Heart right ventricle (tissue), 16 donors: Measurements from ENCODE around the gene ZNF569. TPM values are rescaled to one million over a fixed set of nuclear protein-coding genes. Genes with fewer than 3 reads are reported as not detected.
"Not testable (repeated sequence)": the region's sequence is repeated elsewhere in the genome, so short reads cannot be mapped to it uniquely, and the experiment has no call there.

ENCODE experiments used
- ATAC-seq, 8 donors: fragments of 200-7000 bp; cut with Tn5 transposase; one replicate each; pipeline ENCODE4 v1.9.1; 2020; ENCODE audit warnings: mild to moderate bottlenecking in 8 of 8, moderate library complexity in 8 of 8, moderate number of reproducible peaks in 1 of 8
- DNase-seq, 2 donors: peaks; one replicate each; pipeline ENCODE4 v3.0.0-alpha.2; 2020
- H3K27ac ChIP-seq, 10 donors: fragments of 200-600 bp; sonication (generic) in 2 of 10; one replicate each; pipeline versions ENCODE4 v1.5.0 to v1.8.0; 2020 to 2022; ENCODE audit warnings: mild to moderate bottlenecking in 3 of 10
- H3K27me3 ChIP-seq, 7 donors: fragments of 200-600 bp; one replicate each; pipeline ENCODE4 v1.8.0; 2021 to 2022; ENCODE audit warnings: mild to moderate bottlenecking in 2 of 7
- H3K36me3 ChIP-seq, 9 donors: fragments of 200-600 bp; sonication (generic) in 1 of 9; one replicate each; pipeline versions ENCODE4 v1.5.0 to v1.8.0; 2020 to 2022; ENCODE audit warnings: mild to moderate bottlenecking in 2 of 9
- H3K4me1 ChIP-seq, 9 donors: fragments of 200-600 bp; sonication (generic) in 1 of 9; one replicate each; pipeline versions ENCODE4 v1.5.0 to v1.8.0; 2020 to 2022; ENCODE audit warnings: mild to moderate bottlenecking in 4 of 9
- H3K4me3 ChIP-seq, 10 donors: fragments of 200-600 bp; sonication (generic) in 2 of 10; one replicate each; pipeline versions ENCODE4 v1.5.0 to v1.8.0; 2020 to 2022; ENCODE audit warnings: mild to moderate bottlenecking in 7 of 10, moderate library complexity in 2 of 10
- H3K9me3 ChIP-seq, 11 donors: fragments of 200-600 bp in 10 of 11; sonication (generic) in 2 of 11; one replicate each; pipeline versions ENCODE4 v1.5.0 to v1.8.0; 2013 to 2022; ENCODE audit warnings: mild to moderate bottlenecking in 2 of 11, control low read depth in 1 of 11, moderate library complexity in 1 of 11
- CTCF ChIP-seq, 9 donors: fragments of 200-600 bp; sonication (generic) in 2 of 9; IDR thresholded peaks; one replicate each; pipeline versions ENCODE4 v1.5.0 to v1.8.0; 2021 to 2022; ENCODE audit warnings: antibody characterized with exemption in 9 of 9, mild to moderate bottlenecking in 5 of 9, moderate library complexity in 1 of 9
- WGBS, 2 donors: extraction: QIAGEN DNeasy Blood & Tissue Kit; methylation state at CpG; one replicate each; pipeline ENCODE4 v1.1.7; 2013; ENCODE audit warnings: inconsistent platforms in 1 of 2; 5-methylcytosine and 5-hydroxymethylcytosine counted together
- intact Hi-C, 10 donors: fragments of 100-400 bp; cut with DNase I; formaldehyde crosslinking; loops; one replicate each; pipeline versions ENCODE4 v1.11.1 to v1.14.2; 2022
- polyA plus RNA-seq, 2 donors: library from polyadenylated mRNA; stranded (reverse); fragments of 200-250 nt; gene quantifications; one replicate each; pipeline ENCODE4 v1.2.3, GENCODE V29; 2013
- total RNA-seq, 10 donors: library from RNA; stranded (reverse); fragmentation: NEBNext Ultra II Directional in 3 of 10; extraction: Animal tissue kit (Norgen Biotek cat#: 25700) in 3 of 10; gene quantifications; one replicate each; pipeline versions ENCODE4 v1.2.1 to v1.2.4, GENCODE V29; 2021 to 2023
- donor health status: Arrhythmogenic right ventricular cardiomyopathy.
- donor health status: ischemic (EF 13 %, LVEDD 7.1; RV severe dilation, severe dysfunction).
- donor health status: healthy with polysubstance abuse.
- donor health status: DM: no; HTN: yes; CAD: no.
- donor health status: DM: no; HTN: no; CAD: no.
- donor health status: ischemic (EF 25% LVEDD 6.9; RV normal size, moderate dysfunction).
- donor health status: ischemic (EF 25% LVEDD 5.7; RV mildly dilated, moderate dysfunction).
- donor health status: healthy.
- donor health status: DM: yes; HTN: yes; CAD: no.
- donor health status: Ischemic cardiomyopathy.
- donor health status: ischemic (EF 35%, LVEDD 5.7; RV mildly dilated, moderate dysfunction).
- donor health status: nonischemic (EF 11% LVEDD 7.7; RV severe dilation, severe dysfunction).
- donor health status: DM: yes; HTN: yes; CAD: no.
- donor health status: PGD.
- donor health status: ischemic (EF 29% LVEDD 5.4; RV normal size, mild dysfunction).
- donor health status: nonischemic (EF 23%, LVEDD 6.1; RV moderate dilation, normal function).

The ZNF569 gene
- total and polyA plus RNA-seq, 12 donors = 3.0 to 8.0 (median 6.0) TPM

- WGBS, 2 donors = 98 to 99% methylated on average over 4 of the region's 4 CpGs
- Histone ChIP-seq H3K27me3 (no peaks in the 10 kb centered on the region), H3K4me3 (no peak overlapping the region), H3K4me1 (no peaks in the 10 kb centered on the region), H3K9me3 (peaks cover 7 to 100% (median 94%) of the 10 kb centered on the region in 11 donors), H3K36me3 (peaks cover 0 to 75% (median 35%) of the 10 kb centered on the region in 9 donors), H3K27ac (no peak overlapping the region)
- ATAC-seq (no peak), DNase-seq (no peak)
- no peak for TF ChIP-seq CTCF (IDR thresholded peaks at IDR 0.05)
- intact Hi-C loops = no loop called here
Measured at GRCh38 chr19:37452500-37453245, 14.6 kb downstream of the ZNF569 start.

GRCh38 chr19:37413313-37414084 lies 53.7 kb downstream of the ZNF569 start:
- intact Hi-C loops = loop anchor here in 1 of 10 donors (10.0 kb wide), 1 partner anchor 151 kb away; no protein-coding TSS in a partner anchor
- TF ChIP-seq CTCF (IDR thresholded peaks at IDR 0.05) = no peak
- Histone ChIP-seq H3K27ac (no peak overlapping the region), H3K36me3 (peaks cover 0 to 86% (median 53%) of the 10 kb centered on the region in 9 donors), H3K4me1 (no peaks in the 10 kb centered on the region), H3K27me3 (no peaks in the 10 kb centered on the region), H3K9me3 (peaks cover 8 to 100% (median 99%) of the 10 kb centered on the region in 11 donors), H3K4me3 (no peak overlapping the region)
- DNase-seq = no peak
- 93 to 100% methylated on average over 1 of the region's 1 CpG for WGBS, 2 donors
- no peak for ATAC-seq

- intact Hi-C loops = loop anchor here in 1 of 10 donors (10.0 kb wide), 1 partner anchor 152 kb away; no protein-coding TSS in a partner anchor
- DNase-seq (no peak), ATAC-seq (no peak)
- H3K36me3 ChIP-seq = peaks cover 0 to 78% (median 48%) of the 10 kb centered on the region in 9 donors
- H3K9me3 ChIP-seq = peaks cover 8 to 100% (median 100%) of the 10 kb centered on the region in 11 donors
- no peaks in the 10 kb centered on the region for H3K4me1 ChIP-seq
- no peaks in the 10 kb centered on the region for H3K27me3 ChIP-seq
- no peak overlapping the region for H3K4me3 ChIP-seq
- TF ChIP-seq CTCF (IDR thresholded peaks at IDR 0.05) = no peak
- no peak overlapping the region for H3K27ac ChIP-seq
- WGBS, 2 donors = 97 to 100% methylated on average over 2 of the region's 2 CpGs
Measured at GRCh38 chr19:37412700-37413099, 54.5 kb downstream of the ZNF569 start.

GRCh38 chr19:37406140-37406846 lies 61.0 kb downstream of the ZNF569 start:
- H3K4me1 ChIP-seq, intact Hi-C loops, H3K4me3 ChIP-seq, DNase-seq, ATAC-seq, H3K27ac ChIP-seq, H3K27me3 ChIP-seq: not testable (repeated sequence)
- Histone ChIP-seq H3K36me3 (peaks cover 0 to 23% (median 0%) of the 10 kb centered on the region in 9 donors), H3K9me3 (peaks cover 0 to 100% (median 80%) of the 10 kb centered on the region in 11 donors)
- WGBS, 2 donors = 89 to 90% methylated on average over 6 of the region's 6 CpGs
